ENCODE measurements around the gene ANAPC16. TPM values are rescaled to one million over a fixed set of nuclear protein-coding genes. Genes with fewer than 3 reads are reported as not detected.
A peak's percentile ranks its signal among the peaks of the same experiment; 100 is the strongest.

The ANAPC16 gene
- polyA plus RNA-seq, 4 donors, result 112 to 176 (median 141) TPM

- H3K4me3 ChIP-seq (ENCODE audit: low read depth in 1 of 3, low read length in 3 of 3), result no peak overlapping the region
- H3K4me1 ChIP-seq (ENCODE audit: control insufficient read depth in 3 of 3, insufficient read depth in 2 of 3, low read depth in 1 of 3, low read length in 2 of 3), result peaks cover 0 to 15% (median 4%) of the 10 kb centered on the region in 3 donors
- H3K27ac ChIP-seq (ENCODE audit: low read depth in 1 of 3, low read length in 2 of 3), result no peak overlapping the region
- no peaks in the 10 kb centered on the region for H3K9me3 ChIP-seq (ENCODE audit: control insufficient read depth in 2 of 2, insufficient read depth in 1 of 2, low read depth in 1 of 2, low read length in 1 of 2)
- 69 to 77% (median 74%) methylated on average over 7 of the region's 7 CpGs for WGBS, 3 donors
- H3K27me3 ChIP-seq (ENCODE audit: control insufficient read depth in 3 of 3, insufficient read depth in 3 of 3, low read length in 3 of 3), result no peaks in the 10 kb centered on the region
- H3K36me3 ChIP-seq (ENCODE audit: control insufficient read depth in 3 of 3, insufficient read depth in 2 of 3, low read depth in 1 of 3, low read length in 3 of 3), result peaks cover 0 to 6% (median 3%) of the 10 kb centered on the region in 3 donors
- FAIRE-seq (no peak), DNase-seq (peak in 1 of 2 donors; percentile 14)
Measured at GRCh38 chr10:72173619-72174296, 42.1 kb upstream of the ANAPC16 start.

- Histone ChIP-seq H3K27me3 (ENCODE audit: control insufficient read depth in 3 of 3, insufficient read depth in 3 of 3, low read length in 3 of 3) (no peaks in the 10 kb centered on the region), H3K4me1 (ENCODE audit: control insufficient read depth in 3 of 3, insufficient read depth in 2 of 3, low read depth in 1 of 3, low read length in 2 of 3) (peaks cover 0 to 15% (median 4%) of the 10 kb centered on the region in 3 donors), H3K9me3 (ENCODE audit: control insufficient read depth in 2 of 2, insufficient read depth in 1 of 2, low read depth in 1 of 2, low read length in 1 of 2) (no peaks in the 10 kb centered on the region), H3K36me3 (ENCODE audit: control insufficient read depth in 3 of 3, insufficient read depth in 2 of 3, low read depth in 1 of 3, low read length in 3 of 3) (peaks cover 0 to 3% (median 3%) of the 10 kb centered on the region in 3 donors), H3K27ac (ENCODE audit: low read depth in 1 of 3, low read length in 2 of 3) (no peak overlapping the region), H3K4me3 (ENCODE audit: low read depth in 1 of 3, low read length in 3 of 3) (no peak overlapping the region)
- FAIRE-seq (no peak), DNase-seq (no peak)
Measured at GRCh38 chr10:72174297-72174662, 41.5 kb upstream of the ANAPC16 start.

- WGBS, 3 donors, result 68 to 86% (median 71%) methylated on average over 1 of the region's 1 CpG
- Histone ChIP-seq H3K27ac (ENCODE audit: low read depth in 1 of 3, low read length in 2 of 3) (no peak overlapping the region), H3K27me3 (ENCODE audit: control insufficient read depth in 3 of 3, insufficient read depth in 3 of 3, low read length in 3 of 3) (no peaks in the 10 kb centered on the region), H3K4me3 (ENCODE audit: low read depth in 1 of 3, low read length in 3 of 3) (no peak overlapping the region), H3K36me3 (ENCODE audit: control insufficient read depth in 3 of 3, insufficient read depth in 2 of 3, low read depth in 1 of 3, low read length in 3 of 3) (peaks cover 0 to 5% (median 3%) of the 10 kb centered on the region in 3 donors), H3K4me1 (ENCODE audit: control insufficient read depth in 3 of 3, insufficient read depth in 2 of 3, low read depth in 1 of 3, low read length in 2 of 3) (peaks cover 0 to 11% (median 4%) of the 10 kb centered on the region in 3 donors), H3K9me3 (ENCODE audit: control insufficient read depth in 2 of 2, insufficient read depth in 1 of 2, low read depth in 1 of 2, low read length in 1 of 2) (no peaks in the 10 kb centered on the region)
- no peak for FAIRE-seq
- DNase-seq, result no peak
Measured at GRCh38 chr10:72175149-72175548, 40.7 kb upstream of the ANAPC16 start.

DNA sequence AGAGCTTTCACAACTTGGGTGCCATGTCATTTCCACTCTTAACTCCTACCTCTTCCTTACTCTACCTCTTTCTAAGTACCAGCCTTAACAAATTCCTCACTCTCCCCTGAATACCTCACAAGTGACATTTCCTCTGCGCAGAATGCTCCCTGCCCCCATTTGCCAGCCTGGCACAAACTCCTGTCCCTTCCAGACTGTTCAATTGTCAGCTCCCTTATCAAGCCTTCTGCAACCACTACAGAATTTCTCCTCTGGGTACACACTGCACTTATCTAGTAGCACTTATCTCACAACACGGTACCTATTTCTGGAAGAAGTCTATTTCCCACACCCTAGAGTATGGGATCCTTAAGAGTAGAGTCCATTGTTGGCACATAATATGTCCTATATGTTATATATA, 39.1 kb upstream of the ANAPC16 start:
- Histone ChIP-seq H3K27me3 (ENCODE audit: control insufficient read depth in 3 of 3, insufficient read depth in 3 of 3, low read length in 3 of 3) (no peaks in the 10 kb centered on the region), H3K4me1 (ENCODE audit: control insufficient read depth in 3 of 3, insufficient read depth in 2 of 3, low read depth in 1 of 3, low read length in 2 of 3) (peaks cover 0 to 7% (median 4%) of the 10 kb centered on the region in 3 donors), H3K9me3 (ENCODE audit: control insufficient read depth in 2 of 2, insufficient read depth in 1 of 2, low read depth in 1 of 2, low read length in 1 of 2) (no peaks in the 10 kb centered on the region), H3K36me3 (ENCODE audit: control insufficient read depth in 3 of 3, insufficient read depth in 2 of 3, low read depth in 1 of 3, low read length in 3 of 3) (peaks cover 0 to 7% (median 3%) of the 10 kb centered on the region in 3 donors), H3K4me3 (ENCODE audit: low read depth in 1 of 3, low read length in 3 of 3) (no peak overlapping the region), H3K27ac (ENCODE audit: low read depth in 1 of 3, low read length in 2 of 3) (no peak overlapping the region)
- 64 to 77% (median 65%) methylated on average over 2 of the region's 2 CpGs for WGBS, 3 donors
- FAIRE-seq (no peak), DNase-seq (peak in 1 of 2 donors; percentile 50)

DNA sequence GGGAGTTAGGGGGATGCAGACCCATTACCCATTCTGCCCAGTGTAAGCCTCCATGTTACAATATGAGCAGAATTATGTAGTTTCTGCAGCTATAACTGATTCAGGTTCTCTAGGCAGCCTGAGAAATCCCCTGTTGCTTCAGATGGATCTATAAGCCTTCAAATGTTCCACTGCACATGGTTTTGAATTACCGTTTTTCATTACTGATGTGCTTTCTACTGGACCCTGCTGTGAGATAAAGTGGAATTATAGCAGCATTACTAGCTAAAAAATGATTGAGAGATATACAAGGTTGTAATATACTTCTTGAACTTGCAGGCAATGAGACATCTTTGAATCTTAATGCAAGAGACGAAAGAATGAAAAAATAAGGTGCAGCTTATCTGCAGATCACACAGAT, 38.4 kb upstream of the ANAPC16 start:
- FAIRE-seq (no peak), DNase-seq (no peak)
- H3K27me3 ChIP-seq (ENCODE audit: control insufficient read depth in 3 of 3, insufficient read depth in 3 of 3, low read length in 3 of 3), result no peaks in the 10 kb centered on the region
- H3K4me1 ChIP-seq (ENCODE audit: control insufficient read depth in 3 of 3, insufficient read depth in 2 of 3, low read depth in 1 of 3, low read length in 2 of 3), result peaks cover 0 to 7% (median 4%) of the 10 kb centered on the region in 3 donors
- 98 to 100% (median 100%) methylated on average over 2 of the region's 2 CpGs for WGBS, 3 donors
- no peak overlapping the region for H3K27ac ChIP-seq (ENCODE audit: low read depth in 1 of 3, low read length in 2 of 3)
- H3K4me3 ChIP-seq (ENCODE audit: low read depth in 1 of 3, low read length in 3 of 3), result no peak overlapping the region
- peaks cover 0 to 11% (median 3%) of the 10 kb centered on the region in 3 donors for H3K36me3 ChIP-seq (ENCODE audit: control insufficient read depth in 3 of 3, insufficient read depth in 2 of 3, low read depth in 1 of 3, low read length in 3 of 3)
- no peaks in the 10 kb centered on the region for H3K9me3 ChIP-seq (ENCODE audit: control insufficient read depth in 2 of 2, insufficient read depth in 1 of 2, low read depth in 1 of 2, low read length in 1 of 2)

GRCh38 chr10:72184156-72184555, 31.7 kb upstream of the ANAPC16 start:
- Histone ChIP-seq H3K27ac (ENCODE audit: low read depth in 1 of 3, low read length in 2 of 3) (no peak overlapping the region), H3K4me3 (ENCODE audit: low read depth in 1 of 3, low read length in 3 of 3) (no peak overlapping the region), H3K9me3 (ENCODE audit: control insufficient read depth in 2 of 2, insufficient read depth in 1 of 2, low read depth in 1 of 2, low read length in 1 of 2) (no peaks in the 10 kb centered on the region), H3K4me1 (ENCODE audit: control insufficient read depth in 3 of 3, insufficient read depth in 2 of 3, low read depth in 1 of 3, low read length in 2 of 3) (no peaks in the 10 kb centered on the region), H3K36me3 (ENCODE audit: control insufficient read depth in 3 of 3, insufficient read depth in 2 of 3, low read depth in 1 of 3, low read length in 3 of 3) (peaks cover 0 to 13% (median 2%) of the 10 kb centered on the region in 3 donors), H3K27me3 (ENCODE audit: control insufficient read depth in 3 of 3, insufficient read depth in 3 of 3, low read length in 3 of 3) (no peaks in the 10 kb centered on the region)
- FAIRE-seq (no peak), DNase-seq (no peak)
- 96 to 100% (median 99%) methylated on average over 2 of the region's 2 CpGs for WGBS, 3 donors

DNA sequence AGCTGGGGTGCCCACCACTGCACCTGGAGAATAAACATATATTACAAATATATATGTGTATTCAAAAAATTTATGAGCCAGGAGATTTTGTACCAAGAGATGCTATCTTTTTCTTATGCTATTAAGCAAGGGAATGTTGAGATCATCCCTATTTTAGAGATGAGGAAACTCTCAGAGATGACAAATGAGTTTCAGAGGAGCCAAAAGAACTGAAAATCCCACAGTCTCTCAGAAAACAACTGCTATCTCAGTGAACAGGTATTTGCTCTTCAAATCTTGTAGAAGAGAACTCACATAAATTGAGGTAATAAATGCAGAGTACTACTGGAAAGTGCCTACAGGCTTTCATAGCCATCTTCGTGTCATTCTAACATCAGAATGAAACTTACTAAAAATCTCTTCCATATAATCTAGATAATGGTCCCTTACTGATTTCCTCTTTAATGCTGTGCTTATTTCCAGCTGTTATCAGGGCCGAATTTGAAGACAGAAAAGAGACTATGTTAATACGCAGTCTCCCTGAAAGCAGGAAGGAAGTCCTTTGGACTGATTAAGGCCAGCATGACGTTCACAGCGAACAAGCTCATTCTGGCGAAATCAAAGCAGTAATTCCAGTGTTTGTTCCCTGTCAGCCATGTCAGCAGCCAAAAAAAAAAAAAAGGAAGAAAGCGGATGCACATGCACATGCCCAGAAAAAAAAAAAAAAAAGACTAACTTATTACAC, 29.4 kb upstream of the ANAPC16 start:
- Histone ChIP-seq H3K4me3 (ENCODE audit: low read depth in 1 of 3, low read length in 3 of 3) (no peak overlapping the region), H3K36me3 (ENCODE audit: control insufficient read depth in 3 of 3, insufficient read depth in 2 of 3, low read depth in 1 of 3, low read length in 3 of 3) (peaks cover 2 to 18% (median 3%) of the 10 kb centered on the region in 3 donors), H3K9me3 (ENCODE audit: control insufficient read depth in 2 of 2, insufficient read depth in 1 of 2, low read depth in 1 of 2, low read length in 1 of 2) (no peaks in the 10 kb centered on the region), H3K4me1 (ENCODE audit: control insufficient read depth in 3 of 3, insufficient read depth in 2 of 3, low read depth in 1 of 3, low read length in 2 of 3) (no peaks in the 10 kb centered on the region), H3K27ac (ENCODE audit: low read depth in 1 of 3, low read length in 2 of 3) (peak overlapping the region in 1 of 3 donors; percentile 41), H3K27me3 (ENCODE audit: control insufficient read depth in 3 of 3, insufficient read depth in 3 of 3, low read length in 3 of 3) (no peaks in the 10 kb centered on the region)
- FAIRE-seq, result no peak
- 66 to 93% (median 80%) methylated on average over 7 of the region's 7 CpGs for WGBS, 3 donors
- DNase-seq, result no peak

GRCh38 chr10:72186982-72187330, 28.9 kb upstream of the ANAPC16 start:
- no peak for FAIRE-seq
- no peak for DNase-seq
- no peaks in the 10 kb centered on the region for H3K4me1 ChIP-seq (ENCODE audit: control insufficient read depth in 3 of 3, insufficient read depth in 2 of 3, low read depth in 1 of 3, low read length in 2 of 3)
- 81 to 99% (median 87%) methylated on average over 3 of the region's 3 CpGs for WGBS, 3 donors
- H3K27ac ChIP-seq (ENCODE audit: low read depth in 1 of 3, low read length in 2 of 3), result peak overlapping the region in 1 of 3 donors; percentile 49
- peaks cover 2 to 16% (median 3%) of the 10 kb centered on the region in 3 donors for H3K36me3 ChIP-seq (ENCODE audit: control insufficient read depth in 3 of 3, insufficient read depth in 2 of 3, low read depth in 1 of 3, low read length in 3 of 3)
- no peak overlapping the region for H3K4me3 ChIP-seq (ENCODE audit: low read depth in 1 of 3, low read length in 3 of 3)
- no peaks in the 10 kb centered on the region for H3K9me3 ChIP-seq (ENCODE audit: control insufficient read depth in 2 of 2, insufficient read depth in 1 of 2, low read depth in 1 of 2, low read length in 1 of 2)
- H3K27me3 ChIP-seq (ENCODE audit: control insufficient read depth in 3 of 3, insufficient read depth in 3 of 3, low read length in 3 of 3), result no peaks in the 10 kb centered on the region
